OCI-M2 (cell line): ENCODE results near the gene GGA2.
"Not testable (repeated sequence)": the region's sequence is repeated elsewhere in the genome, so short reads cannot be mapped to it uniquely, and the experiment has no call there.

Source experiments
- DNase-seq: peaks from one replicate; lab custom pipeline; 2025; ENCODE audit not compliant: unreplicated experiment; lab: John Stamatoyannopoulos, UW

Gene GGA2

GRCh38 chr16:23504453-23505179 lies 5.7 kb downstream of the GGA2 start:
- no peak for DNase-seq

DNA sequence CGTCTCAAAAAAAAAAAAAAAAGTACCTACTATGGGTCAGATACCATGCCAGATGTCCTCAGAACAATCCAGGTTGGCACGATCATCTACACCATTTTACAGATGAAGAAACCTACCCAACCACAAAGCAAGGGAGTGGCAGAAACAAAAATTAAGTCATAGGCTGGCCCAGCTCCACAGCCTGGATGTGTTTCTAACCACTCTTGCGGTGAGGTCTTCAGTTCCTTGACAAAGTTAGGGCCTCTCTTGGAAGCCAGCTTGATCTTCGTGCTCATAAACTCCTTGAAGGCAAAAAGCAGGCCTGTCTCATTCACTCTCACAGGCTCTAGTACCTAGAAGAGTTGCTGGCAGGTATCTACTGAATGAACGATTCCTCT lies 6.2 kb downstream of the GGA2 start:
- DNase-seq, result no peak

GRCh38 chr16:23502466-23502865 lies 7.8 kb downstream of the GGA2 start:
- DNase-seq, result no peak

DNA sequence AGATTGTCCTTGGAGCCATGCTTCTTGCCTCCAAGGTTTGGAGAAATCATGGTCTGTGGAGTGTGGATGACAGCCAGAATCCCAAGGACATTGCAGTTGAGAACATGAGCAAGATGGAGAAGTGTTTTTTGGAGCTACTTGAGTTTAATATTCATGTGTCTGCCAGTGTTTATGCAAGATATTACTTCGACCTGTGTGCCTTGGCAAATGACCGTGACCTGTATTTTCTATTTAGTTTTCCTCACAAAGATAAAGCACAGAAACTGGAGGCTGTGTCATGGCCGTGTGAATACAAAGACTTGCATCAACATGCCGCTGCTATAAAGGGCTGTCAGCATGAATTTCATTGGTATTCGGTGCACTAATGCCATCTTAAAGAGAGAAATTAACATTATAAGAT lies 9.0 kb downstream of the GGA2 start:
- DNase-seq, result no peak

- DNase-seq, result no peak
These were observed 9.4 kb downstream of the GGA2 start for GRCh38 chr16:23500862-23501225.

GRCh38 chr16:23500212-23500861 lies 10.0 kb downstream of the GGA2 start:
- DNase-seq, result no peak

DNA sequence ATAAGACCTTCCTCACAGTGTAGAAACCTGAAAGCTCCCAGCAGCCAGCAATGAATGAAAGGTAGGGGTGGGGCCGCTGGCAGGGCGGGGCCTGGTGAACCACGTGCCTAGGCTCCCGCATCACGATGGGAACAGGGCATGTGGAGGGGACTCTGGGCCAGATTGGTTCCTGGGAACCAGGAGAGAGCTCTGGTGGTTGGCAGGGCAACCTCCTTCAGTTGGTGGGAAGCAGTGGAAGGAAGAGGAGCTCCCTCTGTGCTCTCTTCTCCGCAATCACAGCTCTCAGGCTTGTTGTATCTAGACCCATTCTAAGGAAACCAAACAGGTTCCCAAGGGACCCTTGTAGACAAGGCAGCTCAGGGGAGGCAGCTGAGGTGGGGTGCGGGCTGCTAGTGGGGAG lies 10.5 kb downstream of the GGA2 start:
- no peak for DNase-seq

DNA sequence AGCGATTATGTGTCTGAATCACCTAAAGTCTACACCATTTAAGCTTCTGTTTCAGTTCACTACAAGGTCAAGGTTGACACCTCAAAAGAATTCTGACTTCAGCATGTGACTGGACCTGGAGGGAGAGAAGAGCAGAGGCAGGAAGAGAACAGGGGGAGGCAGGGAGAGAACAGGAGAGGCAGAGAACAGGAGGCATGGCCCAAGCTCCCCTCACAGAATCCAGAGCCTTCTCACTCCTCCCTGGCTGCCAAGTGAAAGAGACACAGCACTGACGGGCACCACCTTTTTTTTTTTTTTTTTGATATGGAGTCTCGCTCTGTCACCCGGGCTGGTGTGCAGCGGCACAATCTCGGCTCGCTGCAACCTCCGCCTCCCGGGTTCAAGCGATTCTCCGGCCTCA lies 11.4 kb downstream of the GGA2 start:
- no peak for DNase-seq

DNA sequence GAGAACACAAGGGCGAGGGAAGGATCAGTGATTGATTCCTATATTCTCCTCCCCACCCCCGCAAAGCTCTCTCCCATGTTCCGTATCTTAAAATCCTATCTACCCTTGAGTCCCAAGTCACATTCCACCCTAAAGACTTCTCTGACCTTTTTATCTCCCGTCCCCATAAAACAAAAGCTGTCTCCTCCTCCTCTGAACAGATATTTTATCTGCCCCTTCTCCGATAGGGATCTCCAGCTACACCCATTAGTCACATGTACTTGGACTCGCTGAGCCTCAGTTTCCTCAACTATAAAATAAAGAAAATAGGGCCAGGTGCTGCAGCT lies 12.8 kb downstream of the GGA2 start:
- DNase-seq, result no peak

GRCh38 chr16:23496821-23497542 lies 13.3 kb downstream of the GGA2 start:
- no peak for DNase-seq

GRCh38 chr16:23495671-23496070 lies 14.6 kb downstream of the GGA2 start:
- DNase-seq, result no peak

DNA sequence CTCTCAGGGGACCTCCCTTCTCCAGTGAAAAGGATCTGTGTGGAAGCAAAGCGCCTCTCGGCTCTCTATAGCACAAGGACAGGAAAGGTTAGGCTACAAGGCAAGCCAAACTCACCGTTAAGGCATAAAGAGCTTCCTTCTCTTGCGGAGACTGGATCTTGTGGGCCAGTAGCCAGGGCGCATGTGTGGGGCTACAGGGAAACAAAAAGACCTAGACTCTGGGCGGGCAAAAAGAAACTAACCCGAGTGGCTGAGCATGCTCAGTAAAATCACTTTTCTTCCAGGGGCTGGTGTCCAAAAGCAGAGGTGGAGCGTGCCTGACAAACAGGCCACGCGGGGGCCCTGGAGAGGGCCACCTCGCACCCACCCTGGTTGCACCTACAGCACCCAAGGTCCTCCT lies 16.1 kb downstream of the GGA2 start:
- DNase-seq, result no peak

GRCh38 chr16:23491490-23492391 lies 18.6 kb downstream of the GGA2 start:
- no peak for DNase-seq

DNA sequence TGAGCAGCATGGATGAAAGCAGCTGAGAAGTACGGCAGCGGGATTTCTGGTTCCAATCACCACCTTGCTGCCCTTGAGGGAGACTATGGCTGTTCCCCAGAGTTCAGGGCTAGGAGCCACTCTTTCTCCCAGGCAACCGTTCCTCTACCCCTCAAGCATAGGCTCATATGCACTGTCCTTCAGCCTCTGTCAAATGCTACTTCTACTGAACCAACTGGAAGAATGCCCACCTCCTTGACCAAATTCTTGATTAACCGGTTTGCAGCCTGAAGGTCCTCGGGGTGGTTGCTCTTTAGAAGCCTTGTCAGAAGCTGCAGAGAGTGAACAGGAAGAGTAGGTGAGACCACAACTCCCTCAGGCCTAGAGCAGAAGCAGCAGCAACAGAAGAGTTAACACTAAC lies 23.8 kb downstream of the GGA2 start:
- DNase-seq, result no peak

DNA sequence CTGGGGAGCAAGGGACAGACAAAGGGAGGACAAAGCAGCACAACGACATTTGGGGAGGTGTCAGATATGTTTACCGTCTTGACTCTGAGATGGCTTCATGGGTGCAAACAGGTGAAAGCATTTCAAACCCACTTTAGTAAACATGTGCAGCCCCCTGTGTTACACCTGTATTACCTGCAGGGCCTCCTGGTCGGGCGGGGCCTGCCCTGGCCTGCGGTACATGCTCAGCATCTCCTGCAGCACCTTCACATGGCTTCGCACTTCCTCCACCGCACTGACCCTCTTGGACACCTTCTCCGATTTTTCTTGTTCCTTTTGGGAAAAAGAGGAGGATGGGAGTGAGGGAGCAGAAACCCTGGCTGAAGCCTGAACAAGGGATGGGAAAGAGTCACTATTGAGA lies 24.5 kb downstream of the GGA2 start:
- DNase-seq, result no peak

GRCh38 chr16:23485257-23485614 lies 25.1 kb downstream of the GGA2 start:
- DNase-seq, result no peak

GRCh38 chr16:23484510-23485256 lies 25.6 kb downstream of the GGA2 start:
- DNase-seq, result no peak

DNA sequence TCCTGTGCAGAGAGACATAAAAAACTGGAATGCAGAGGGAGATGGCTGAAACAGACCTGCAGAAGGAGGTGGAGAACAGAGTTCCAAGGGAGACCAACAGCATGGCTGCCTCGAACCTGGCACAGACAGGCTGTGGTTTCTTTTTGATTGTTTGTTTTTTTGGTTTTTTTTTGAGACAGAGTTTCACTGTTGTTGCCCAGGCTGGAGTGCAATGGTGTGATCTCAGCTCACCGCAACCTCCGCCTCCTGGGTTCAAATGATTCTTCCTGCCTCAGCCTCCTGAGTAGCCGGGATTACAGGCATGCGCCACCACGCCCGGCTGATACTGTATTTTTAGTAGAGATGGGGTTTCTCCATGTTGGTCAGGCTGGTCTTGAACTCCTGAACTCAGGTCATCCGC lies 26.8 kb downstream of the GGA2 start:
- not testable (repeated sequence) for DNase-seq

- DNase-seq, result no peak
These were observed 27.5 kb downstream of the GGA2 start for GRCh38 chr16:23482778-23483177.

- no peak for DNase-seq
These were observed 30.0 kb downstream of the GGA2 start for GRCh38 chr16:23480257-23480656.

- no peak for DNase-seq
These were observed 31.2 kb downstream of the GGA2 start for GRCh38 chr16:23479138-23479537.
